Upper lobe of left lung (tissue), 6 donors: ENCODE data around the gene NPDC1. TPM values are rescaled to one million over a fixed set of nuclear protein-coding genes. Genes with fewer than 3 reads are reported as not detected.
A peak's percentile ranks its signal among the peaks of the same experiment; 100 is the strongest.

ENCODE experiments used
- ATAC-seq, 2 donors: fragments of 200-7000 bp; cut with Tn5 transposase; one replicate each; pipeline ENCODE4 v1.9.1; 2022; ENCODE audit warnings: mild to moderate bottlenecking in 2 of 2, moderate library complexity in 2 of 2; ENCODE audit not compliant: low FRiP score in 2 of 2
- DNase-seq, 2 donors: peaks; one replicate each; pipeline ENCODE4 v3.0.0-alpha.2; 2019 to 2020
- H3K27ac ChIP-seq, 4 donors: fragments of 200-600 bp; sonication (generic); one replicate each; pipeline ENCODE4 v1.5.1; 2016 to 2019
- H3K27me3 ChIP-seq, 4 donors: fragments of 200-600 bp; sonication (generic); one replicate each; pipeline ENCODE4 v1.5.1; 2017 to 2019
- H3K36me3 ChIP-seq, 4 donors: fragments of 200-600 bp; sonication (generic); one replicate each; pipeline ENCODE4 v1.5.1; 2016 to 2019
- H3K4me1 ChIP-seq, 4 donors: fragments of 200-600 bp; sonication (generic); one replicate each; pipeline ENCODE4 v1.5.1; 2018 to 2019
- H3K4me3 ChIP-seq, 4 donors: fragments of 200-600 bp; sonication (generic); one replicate each; pipeline ENCODE4 v1.5.1; 2017 to 2019; ENCODE audit warnings: mild to moderate bottlenecking in 2 of 4, moderate library complexity in 1 of 4
- H3K9me3 ChIP-seq, 4 donors: fragments of 200-600 bp; sonication (generic); one replicate each; pipeline ENCODE4 v1.5.1; 2018 to 2019
- EP300 ChIP-seq, 4 donors: sonication (generic); formaldehyde crosslinking; IDR thresholded peaks; one replicate each; pipeline ENCODE4 v1.5.1; 2017; ENCODE audit warnings: antibody characterized with exemption in 4 of 4, control low read depth in 2 of 4
- POLR2A ChIP-seq, 4 donors: fragments of 450-650 bp; IDR thresholded peaks; one replicate each; pipeline ENCODE4 v1.5.1; 2016 to 2017; ENCODE audit warnings: antibody characterized with exemption in 4 of 4, mild to moderate bottlenecking in 2 of 4
- POLR2AphosphoS5 ChIP-seq, 2 donors: sonication (generic); formaldehyde crosslinking; IDR thresholded peaks; one replicate each; pipeline ENCODE4 v1.5.1; 2017; ENCODE audit warnings: antibody characterized with exemption in 2 of 2
- WGBS, 2 donors: methylation state at CpG; one replicate each; pipeline ENCODE4 v1.1.5; 2017 to 2018; 5-methylcytosine and 5-hydroxymethylcytosine counted together
- total RNA-seq, 6 donors: library from RNA; depleted of rRNA in 4 of 6; stranded (reverse); fragments of >200 nt in 4 of 6; gene quantifications; one replicate each; pipeline versions ENCODE4 v1.1.0 to v1.2.1, GENCODE V29; 2016 to 2021
- TF ChIP-seq, protein P1 (sequence below), 6 experiments: fragments of 450-650 bp in 4 of 6; fragments of 200-600 bp in 2 of 6; sonication (generic) in 2 of 6; IDR thresholded peaks; one replicate each; pipeline ENCODE4 v1.5.1; 2016 to 2019; ENCODE audit warnings: antibody characterized with exemption in 6 of 6
- donor health status: DM: no; HTN: no; CAD: no; lungs with moderate emphysema.
- donor health status: DM: no; HTN: yes; CAD: no; lungs with severe emphysema.

The NPDC1 gene
- total RNA-seq, 6 donors from 2014 or later = 26.7 to 199 (median 73.2) TPM

GRCh38 chr9:136995772-136996311 lies 50.1 kb downstream of the NPDC1 start:
- WGBS, 2 donors = 8 to 43% methylated on average over 4 to 9 of the region's 12 CpGs
- TF ChIP-seq, protein P1, sequence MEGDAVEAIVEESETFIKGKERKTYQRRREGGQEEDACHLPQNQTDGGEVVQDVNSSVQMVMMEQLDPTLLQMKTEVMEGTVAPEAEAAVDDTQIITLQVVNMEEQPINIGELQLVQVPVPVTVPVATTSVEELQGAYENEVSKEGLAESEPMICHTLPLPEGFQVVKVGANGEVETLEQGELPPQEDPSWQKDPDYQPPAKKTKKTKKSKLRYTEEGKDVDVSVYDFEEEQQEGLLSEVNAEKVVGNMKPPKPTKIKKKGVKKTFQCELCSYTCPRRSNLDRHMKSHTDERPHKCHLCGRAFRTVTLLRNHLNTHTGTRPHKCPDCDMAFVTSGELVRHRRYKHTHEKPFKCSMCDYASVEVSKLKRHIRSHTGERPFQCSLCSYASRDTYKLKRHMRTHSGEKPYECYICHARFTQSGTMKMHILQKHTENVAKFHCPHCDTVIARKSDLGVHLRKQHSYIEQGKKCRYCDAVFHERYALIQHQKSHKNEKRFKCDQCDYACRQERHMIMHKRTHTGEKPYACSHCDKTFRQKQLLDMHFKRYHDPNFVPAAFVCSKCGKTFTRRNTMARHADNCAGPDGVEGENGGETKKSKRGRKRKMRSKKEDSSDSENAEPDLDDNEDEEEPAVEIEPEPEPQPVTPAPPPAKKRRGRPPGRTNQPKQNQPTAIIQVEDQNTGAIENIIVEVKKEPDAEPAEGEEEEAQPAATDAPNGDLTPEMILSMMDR (IDR thresholded peaks at IDR 0.05) = no peak
- peaks cover 68 to 96% (median 70%) of the 10 kb centered on the region in 4 donors for H3K4me1 ChIP-seq
- ATAC-seq (peak; percentile 1 to 44), DNase-seq (peak; percentile 89)
- peak overlapping the region in 3 of 4 donors; percentile 31 to 50 (median 46) for H3K4me3 ChIP-seq
- H3K36me3 ChIP-seq = peaks cover 0 to 12% (median 5%) of the 10 kb centered on the region in 4 donors
- H3K9me3 ChIP-seq = no peaks in the 10 kb centered on the region
- H3K27me3 ChIP-seq = no peaks in the 10 kb centered on the region
- H3K27ac ChIP-seq = peak overlapping the region; percentile 67 to 90 (median 78)

- Histone ChIP-seq H3K27me3 (no peaks in the 10 kb centered on the region), H3K9me3 (no peaks in the 10 kb centered on the region), H3K27ac (peak overlapping the region; percentile 67 to 90 (median 78)), H3K4me1 (peaks cover 63 to 91% (median 66%) of the 10 kb centered on the region in 4 donors), H3K36me3 (peaks cover 0 to 12% (median 5%) of the 10 kb centered on the region in 4 donors), H3K4me3 (peak overlapping the region in 3 of 4 donors; percentile 31 to 50 (median 46))
- ATAC-seq = no peak
- no peak for TF ChIP-seq POLR2A (IDR thresholded peaks at IDR 0.05)
- TF ChIP-seq, protein P1 (IDR thresholded peaks at IDR 0.05) = no peak
- no peak for TF ChIP-seq POLR2AphosphoS5 (IDR thresholded peaks at IDR 0.05)
- TF ChIP-seq EP300 (IDR thresholded peaks at IDR 0.05) = no peak
- 36 to 57% methylated on average over 25 of the region's 30 CpGs for WGBS, 2 donors
- no peak for DNase-seq
These were observed 50.6 kb downstream of the NPDC1 start for GRCh38 chr9:136995362-136995761.

DNA sequence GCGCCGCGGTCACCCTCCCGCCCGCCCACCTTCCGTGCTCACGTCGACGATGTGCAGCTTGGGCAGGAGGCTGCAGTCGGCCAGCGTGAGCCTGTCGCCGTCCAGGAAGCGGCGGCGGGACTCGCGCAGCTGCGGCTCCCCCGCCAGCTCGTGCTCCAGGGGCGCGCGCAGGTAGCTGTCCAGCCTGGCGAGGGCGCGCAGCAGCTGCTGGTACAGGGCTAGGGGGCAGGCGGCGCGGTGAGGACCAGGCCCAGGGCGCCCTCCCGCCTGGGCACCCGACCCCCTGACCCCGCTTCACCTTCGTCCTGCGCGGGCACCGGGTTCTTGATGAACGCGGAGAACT lies 51.1 kb downstream of the NPDC1 start:
- Histone ChIP-seq H3K27me3 (no peaks in the 10 kb centered on the region), H3K4me1 (peaks cover 62 to 86% (median 63%) of the 10 kb centered on the region in 4 donors), H3K27ac (peak overlapping the region in 1 of 4 donors; percentile 73), H3K36me3 (peaks cover 0 to 12% (median 5%) of the 10 kb centered on the region in 4 donors), H3K9me3 (no peaks in the 10 kb centered on the region), H3K4me3 (peak overlapping the region in 3 of 4 donors; percentile 31 to 50 (median 46))
- ATAC-seq = no peak
- TF ChIP-seq POLR2A (IDR thresholded peaks at IDR 0.05) = no peak
- peak in 1 of 2 donors; percentile 86 for DNase-seq
- 60 to 65% methylated on average over 2 to 39 of the region's 40 CpGs for WGBS, 2 donors

GRCh38 chr9:136994180-136994887 lies 51.6 kb downstream of the NPDC1 start:
- TF ChIP-seq EP300 (IDR thresholded peaks at IDR 0.05) = no peak
- TF ChIP-seq, protein P1 (IDR thresholded peaks at IDR 0.05) = no peak
- TF ChIP-seq POLR2A (IDR thresholded peaks at IDR 0.05) = no peak
- no peak for TF ChIP-seq POLR2AphosphoS5 (IDR thresholded peaks at IDR 0.05)
- peak in 1 of 2 donors; percentile 83 for DNase-seq
- Histone ChIP-seq H3K36me3 (peaks cover 0 to 12% (median 5%) of the 10 kb centered on the region in 4 donors), H3K27me3 (no peaks in the 10 kb centered on the region), H3K4me3 (peak overlapping the region in 1 of 4 donors; percentile 46), H3K4me1 (peaks cover 58 to 81% (median 59%) of the 10 kb centered on the region in 4 donors), H3K9me3 (no peaks in the 10 kb centered on the region), H3K27ac (peak overlapping the region in 2 of 4 donors; percentile 83 to 93)
- 78 to 91% methylated on average over 26 to 46 of the region's 54 CpGs for WGBS, 2 donors
- no peak for ATAC-seq

DNA sequence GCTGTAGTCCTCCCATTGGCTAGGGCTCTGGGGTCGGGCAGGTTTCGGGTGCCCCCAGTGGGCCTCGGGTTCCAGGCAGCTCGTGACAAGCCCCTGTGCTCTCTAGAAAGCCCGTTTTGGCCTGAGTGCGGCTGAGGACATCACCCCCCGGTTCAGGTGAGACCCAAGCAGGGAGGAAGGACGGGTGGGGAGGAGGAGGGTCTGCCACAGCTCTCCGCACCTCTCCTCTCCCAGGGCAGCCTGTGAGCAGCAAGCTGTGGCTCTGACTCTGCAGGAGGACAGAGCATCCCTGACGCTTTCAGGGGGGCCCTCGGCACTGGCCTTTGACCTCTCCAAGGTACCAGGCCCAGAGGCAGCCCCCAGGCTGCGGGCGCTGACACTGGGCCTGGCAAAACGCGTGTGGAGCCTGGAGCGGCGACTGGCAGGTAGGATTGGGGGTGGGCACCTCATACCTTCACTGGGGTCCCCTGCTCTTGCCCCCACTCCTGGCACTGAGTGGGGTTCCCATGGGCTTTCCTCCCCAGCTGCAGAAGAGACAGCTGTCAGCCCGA lies 53.1 kb downstream of the NPDC1 start:
- Histone ChIP-seq H3K9me3 (no peaks in the 10 kb centered on the region), H3K4me3 (peak overlapping the region; percentile 69 to 90 (median 83)), H3K27ac (peak overlapping the region; percentile 83 to 93 (median 88)), H3K4me1 (peaks cover 51 to 66% (median 55%) of the 10 kb centered on the region in 4 donors), H3K36me3 (peaks cover 0 to 12% (median 5%) of the 10 kb centered on the region in 4 donors), H3K27me3 (no peaks in the 10 kb centered on the region)
- WGBS, 2 donors = 62 to 89% methylated on average over 5 to 12 of the region's 18 CpGs
- ATAC-seq (no peak), DNase-seq (no peak)
- TF ChIP-seq POLR2A (IDR thresholded peaks at IDR 0.05) (no peak), EP300 (IDR thresholded peaks at IDR 0.05) (no peak), POLR2AphosphoS5 (IDR thresholded peaks at IDR 0.05) (no peak)
- TF ChIP-seq, protein P1 (IDR thresholded peaks at IDR 0.05) = no peak
